ENCODE data around the gene PTTG2.

PTTG2 gene

DNA sequence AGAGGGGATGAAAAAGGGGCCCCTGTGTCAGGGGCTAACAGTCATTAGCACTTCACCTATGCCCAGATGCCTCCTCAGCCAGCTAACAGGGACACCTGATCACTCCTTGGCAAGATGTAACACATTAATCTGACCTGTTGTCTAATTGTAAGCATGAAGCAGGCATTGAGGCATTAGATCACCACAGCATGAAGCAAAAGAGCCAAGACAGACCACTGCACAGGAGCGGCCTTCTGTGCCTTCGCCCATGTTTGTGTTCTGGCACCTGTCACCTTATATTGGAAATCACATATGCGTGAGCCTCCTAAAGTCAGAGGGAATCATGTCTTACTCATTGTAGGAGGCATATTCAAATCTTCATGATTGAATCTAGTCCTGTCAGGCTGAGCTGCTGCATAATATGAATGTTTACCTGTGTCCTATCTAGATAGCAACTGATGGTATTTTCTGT lies 48.4 kb downstream of the PTTG2 start:
- DNase-seq (ENCODE audit: low read depth) = no peak

DNA sequence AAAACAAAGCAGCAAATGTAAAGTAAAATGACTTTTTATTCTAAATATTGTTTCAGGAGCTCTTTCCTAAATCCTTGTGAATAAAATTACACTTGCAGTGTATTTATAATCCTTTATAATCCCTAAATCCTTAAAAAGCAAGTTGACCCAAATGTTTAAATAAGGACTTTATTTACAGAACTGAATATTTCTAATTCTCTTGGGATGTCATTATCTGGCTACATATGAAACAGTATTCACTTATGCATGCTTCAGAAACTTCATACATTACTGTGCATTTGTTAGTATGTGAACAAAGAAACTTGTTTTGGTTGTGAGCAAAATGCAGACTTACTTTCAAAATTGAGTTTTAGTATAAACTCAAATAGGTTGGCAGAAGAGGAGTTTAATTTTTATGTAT lies 49.2 kb downstream of the PTTG2 start:
- no peak for DNase-seq (ENCODE audit: low read depth)

DNA sequence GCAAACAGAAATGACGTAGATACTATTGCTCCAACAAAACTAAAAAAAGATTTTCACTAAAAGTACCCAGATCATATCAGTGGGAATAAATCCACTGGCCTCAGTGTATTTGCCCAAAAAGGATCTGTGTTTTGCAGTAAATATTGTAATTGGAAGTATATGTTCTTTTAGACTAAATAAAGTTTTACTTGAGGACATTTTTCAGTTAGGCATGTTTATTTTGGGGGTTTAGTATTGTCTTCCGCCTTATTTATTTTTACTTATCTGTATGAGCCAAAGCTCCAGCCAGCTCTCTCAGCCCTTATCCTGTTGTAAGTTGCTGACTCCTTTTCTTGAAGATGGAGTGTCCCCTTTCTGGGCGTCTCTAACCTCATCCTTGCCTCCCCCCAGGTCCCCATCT lies 49.8 kb downstream of the PTTG2 start:
- no peak for DNase-seq (ENCODE audit: low read depth)

All from T follicular helper cell (primary cell).